ENCODE measurements around the gene HACD2. TPM values are rescaled to one million over a fixed set of nuclear protein-coding genes. Genes with fewer than 3 reads are reported as not detected.
"Not testable (repeated sequence)": the region's sequence is repeated elsewhere in the genome, so short reads cannot be mapped to it uniquely, and the experiment has no call there.

Gene HACD2
- total and polyA plus RNA-seq, 12 donors = 5.1 to 29.9 (median 20.2) TPM

GRCh38 chr3:123605789-123606234 is 21.0 kb upstream of the HACD2 start:
- no peaks in the 10 kb centered on the region for H3K36me3 ChIP-seq (replicated peaks in 1 of 2)
- no peak for DNase-seq
- TF ChIP-seq POLR2A (IDR thresholded peaks at IDR 0.05) = no peak
- no peak for TF ChIP-seq CTCF (IDR thresholded peaks at IDR 0.05)
- H3K4me1 ChIP-seq (replicated peaks in 1 of 2) = no peaks in the 10 kb centered on the region
- H3K9me3 ChIP-seq (replicated peaks in 1 of 3) = no peaks in the 10 kb centered on the region
- H3K27ac ChIP-seq = no peak overlapping the region
- intact Hi-C loops (cut with DNase I) = no loop called here
- 93 to 97% (median 95%) methylated on average over 5 of the region's 5 CpGs for WGBS, 4 donors
- no peak overlapping the region for H3K4me3 ChIP-seq
- no peaks in the 10 kb centered on the region for H3K27me3 ChIP-seq

GRCh38 chr3:123603153-123603552 is 18.3 kb upstream of the HACD2 start:
- H3K27ac ChIP-seq; DNase-seq; H3K4me1 ChIP-seq (replicated peaks in 1 of 2); H3K4me3 ChIP-seq; H3K36me3 ChIP-seq (replicated peaks in 1 of 2); H3K9me3 ChIP-seq (replicated peaks in 1 of 3); H3K27me3 ChIP-seq; intact Hi-C loops (cut with DNase I): not testable (repeated sequence)
- WGBS, 4 donors = 67 to 94% (median 86%) methylated on average over 2 of the region's 2 CpGs

GRCh38 chr3:123602325-123602724 is 17.5 kb upstream of the HACD2 start:
- no peaks in the 10 kb centered on the region for H3K27me3 ChIP-seq
- no peak for DNase-seq
- TF ChIP-seq POLR2A (IDR thresholded peaks at IDR 0.05) (no peak), CTCF (IDR thresholded peaks at IDR 0.05) (no peak)
- intact Hi-C loops (cut with DNase I) = no loop called here
- H3K4me1 ChIP-seq (replicated peaks in 1 of 2) = no peaks in the 10 kb centered on the region
- no peaks in the 10 kb centered on the region for H3K9me3 ChIP-seq (replicated peaks in 1 of 3)
- H3K4me3 ChIP-seq = no peak overlapping the region
- no peaks in the 10 kb centered on the region for H3K36me3 ChIP-seq (replicated peaks in 1 of 2)
- H3K27ac ChIP-seq = no peak overlapping the region
- 86 to 94% (median 90%) methylated on average over 1 of the region's 1 CpG for WGBS, 4 donors

GRCh38 chr3:123600863-123601262 is 16.0 kb upstream of the HACD2 start:
- H3K9me3 ChIP-seq (replicated peaks in 1 of 3); H3K27ac ChIP-seq; intact Hi-C loops (cut with DNase I); H3K4me3 ChIP-seq; H3K4me1 ChIP-seq (replicated peaks in 1 of 2); H3K36me3 ChIP-seq (replicated peaks in 1 of 2); DNase-seq; H3K27me3 ChIP-seq: not testable (repeated sequence)

GRCh38 chr3:123597561-123597960 is 12.7 kb upstream of the HACD2 start:
- WGBS, 4 donors = 89 to 95% (median 94%) methylated on average over 4 of the region's 4 CpGs
- no peak for DNase-seq
- Histone ChIP-seq H3K27ac (no peak overlapping the region), H3K9me3 (replicated peaks in 1 of 3) (no peaks in the 10 kb centered on the region), H3K4me3 (no peak overlapping the region), H3K27me3 (no peaks in the 10 kb centered on the region), H3K4me1 (replicated peaks in 1 of 2) (no peaks in the 10 kb centered on the region), H3K36me3 (replicated peaks in 1 of 2) (no peaks in the 10 kb centered on the region)
- intact Hi-C loops (cut with DNase I) = no loop called here
- no peak for TF ChIP-seq POLR2A (IDR thresholded peaks at IDR 0.05)
- no peak for TF ChIP-seq CTCF (IDR thresholded peaks at IDR 0.05)

Data from adrenal gland (tissue), 12 donors.